Urinary bladder (tissue), 4 donors: ENCODE results near the gene COL5A3. TPM values are rescaled to one million over a fixed set of nuclear protein-coding genes. Genes with fewer than 3 reads are reported as not detected.

Source experiments
- DNase-seq: peaks from one replicate; pipeline ENCODE4 v3.0.0-alpha.2; 2015; ENCODE audit errors: extremely low spot score
- H3K27ac ChIP-seq: one replicate; pipeline ENCODE4 v1.5.1; 2013; ENCODE audit warnings: low read depth, mild to moderate bottlenecking, moderate library complexity
- H3K36me3 ChIP-seq: one replicate; pipeline ENCODE4 v1.6.1; 2013; ENCODE audit warnings: mild to moderate bottlenecking, moderate library complexity; ENCODE audit not compliant: insufficient read depth
- H3K4me1 ChIP-seq: one replicate; pipeline ENCODE4 v1.6.1; 2013; ENCODE audit warnings: mild to moderate bottlenecking, moderate library complexity; ENCODE audit not compliant: insufficient read depth
- H3K4me3 ChIP-seq: one replicate; pipeline ENCODE4 v1.5.1; 2013; ENCODE audit warnings: low read depth, low read length
- WGBS: extraction: QIAGEN DNeasy Blood & Tissue Kit; methylation state at CpG from one replicate; pipeline ENCODE4 v1.1.7; 2013; 5-methylcytosine and 5-hydroxymethylcytosine counted together
- polyA plus RNA-seq: library from polyadenylated mRNA; stranded (reverse); fragments of 200-250 nt; gene quantifications from one replicate; pipeline ENCODE4 v1.2.3, GENCODE V29; 2013
- total RNA-seq: library from RNA; depleted of rRNA; stranded (reverse); fragments of >200 nt; gene quantifications from one replicate; pipeline ENCODE4 v1.2.3, GENCODE V29; 2014
- donor health status: healthy with polysubstance abuse.
- donor health status: healthy.

Gene COL5A3
- total and polyA plus RNA-seq, 2 donors = 18.3 to 19.6 TPM

DNA sequence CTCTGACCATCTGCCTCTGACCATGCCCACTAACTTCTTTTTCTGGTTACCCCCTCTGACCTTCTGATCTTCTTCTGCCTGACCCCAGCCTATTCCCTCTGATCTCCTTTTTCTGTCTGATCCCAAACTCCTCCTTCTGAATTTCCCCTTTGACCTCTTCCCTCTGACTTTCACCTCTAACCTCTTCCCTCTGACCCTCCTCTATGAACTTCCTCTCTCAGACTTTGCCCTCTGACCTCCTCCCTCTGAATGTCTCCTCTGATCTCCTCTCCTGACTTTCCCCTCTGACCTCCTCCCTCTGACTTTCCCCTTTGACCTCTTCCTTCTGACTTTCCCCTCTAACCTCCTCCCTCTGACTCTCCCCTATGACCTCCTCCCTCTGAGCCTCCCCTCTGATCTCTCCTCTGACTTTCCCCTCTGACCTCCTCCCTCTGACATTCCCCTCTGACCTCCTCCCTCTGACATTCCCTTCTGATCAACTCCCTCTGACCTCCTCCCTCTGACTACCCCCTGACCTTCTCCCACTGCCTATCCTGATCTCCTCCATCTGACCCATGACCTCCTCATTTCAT is 3.5 kb downstream of the COL5A3 start:
- Histone ChIP-seq H3K4me1 (no peaks in the 10 kb centered on the region), H3K36me3 (no peaks in the 10 kb centered on the region), H3K27ac (no peak overlapping the region), H3K4me3 (no peak overlapping the region)
- DNase-seq = no peak

DNA sequence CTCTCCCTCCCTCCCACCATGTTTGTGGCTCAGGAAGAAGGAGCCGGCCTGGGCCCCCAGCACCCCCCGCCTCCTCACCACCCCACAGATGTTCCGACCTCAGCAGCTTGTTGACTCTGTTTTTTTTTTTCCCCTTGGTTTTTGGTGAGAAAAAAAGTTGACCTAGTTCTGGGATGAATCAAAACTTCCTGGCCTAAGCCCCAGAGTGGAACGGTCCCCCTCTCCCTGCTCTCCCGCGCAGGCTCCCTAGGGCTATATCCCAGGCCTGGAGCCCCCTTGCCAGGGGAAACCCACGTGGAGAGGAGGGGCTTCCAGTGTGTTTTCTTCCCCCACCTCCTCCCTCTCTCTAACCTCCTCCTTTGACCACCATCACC is 4.0 kb downstream of the COL5A3 start:
- Histone ChIP-seq H3K36me3 (no peaks in the 10 kb centered on the region), H3K4me3 (no peak overlapping the region), H3K27ac (no peak overlapping the region), H3K4me1 (no peaks in the 10 kb centered on the region)
- WGBS = 24% methylated on average over 7 of the region's 7 CpGs
- DNase-seq = no peak

DNA sequence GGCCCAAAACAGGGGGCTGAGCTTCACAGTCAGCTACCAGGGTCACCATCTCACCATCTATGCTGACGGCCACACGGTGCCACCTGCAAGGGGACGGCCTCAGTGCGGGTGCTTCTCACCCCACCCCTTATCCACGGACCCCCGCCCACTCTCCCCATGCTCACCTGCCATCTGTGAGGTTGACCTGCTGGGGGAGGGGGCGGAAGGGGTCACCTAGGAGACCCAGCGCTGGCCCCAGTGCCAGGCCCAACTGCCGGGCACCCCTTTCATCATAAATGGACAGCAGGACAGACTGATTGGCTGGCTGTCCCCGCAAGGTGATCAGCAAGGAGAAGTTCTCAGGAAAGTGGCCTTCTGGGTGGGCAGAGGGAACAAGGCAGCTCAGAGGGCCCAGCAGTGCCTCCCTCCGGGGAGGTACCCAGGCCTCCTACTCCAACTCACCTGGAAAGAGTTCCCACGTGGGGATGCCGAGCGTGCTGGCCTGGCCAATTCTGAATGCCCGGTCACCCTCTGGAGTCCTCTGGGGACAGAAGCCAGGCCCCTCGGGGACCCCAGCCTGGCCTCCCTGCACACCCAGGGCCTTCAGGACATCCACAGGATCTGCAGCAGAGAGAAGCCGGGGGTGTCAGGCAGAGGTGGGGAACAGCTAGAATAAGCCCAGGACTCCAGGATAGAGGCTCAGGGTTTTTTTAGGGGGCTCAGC is 4.5 kb downstream of the COL5A3 start:
- no peak overlapping the region for H3K4me3 ChIP-seq
- peak overlapping the region; percentile 68 for H3K27ac ChIP-seq
- WGBS = 61% methylated on average over 17 of the region's 17 CpGs
- H3K4me1 ChIP-seq = no peaks in the 10 kb centered on the region
- DNase-seq = no peak
- no peaks in the 10 kb centered on the region for H3K36me3 ChIP-seq

DNA sequence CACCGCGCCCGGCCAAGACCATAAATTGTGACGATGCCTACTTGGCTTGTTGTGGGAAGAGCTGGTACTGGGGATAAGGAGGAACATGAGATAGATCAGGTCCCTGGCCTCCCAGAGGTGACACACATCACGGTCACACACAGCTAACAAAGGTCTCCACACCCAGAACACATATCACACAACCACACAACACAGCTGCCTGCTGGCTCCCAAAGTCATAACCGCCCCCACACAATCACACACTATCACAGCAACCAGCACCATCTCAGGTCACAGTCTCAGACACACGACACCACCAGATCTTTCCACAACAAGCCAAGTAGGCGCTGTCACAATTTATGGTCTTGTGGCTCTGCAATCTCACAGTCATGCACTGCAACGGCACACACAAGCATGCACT is 5.7 kb downstream of the COL5A3 start:
- no peaks in the 10 kb centered on the region for H3K36me3 ChIP-seq
- H3K4me1 ChIP-seq = no peaks in the 10 kb centered on the region
- no peak overlapping the region for H3K4me3 ChIP-seq
- whole genome bisulfite sequencing = 68% methylated on average over 9 of the region's 9 CpGs
- no peak for DNase-seq
- H3K27ac ChIP-seq = no peak overlapping the region

DNA sequence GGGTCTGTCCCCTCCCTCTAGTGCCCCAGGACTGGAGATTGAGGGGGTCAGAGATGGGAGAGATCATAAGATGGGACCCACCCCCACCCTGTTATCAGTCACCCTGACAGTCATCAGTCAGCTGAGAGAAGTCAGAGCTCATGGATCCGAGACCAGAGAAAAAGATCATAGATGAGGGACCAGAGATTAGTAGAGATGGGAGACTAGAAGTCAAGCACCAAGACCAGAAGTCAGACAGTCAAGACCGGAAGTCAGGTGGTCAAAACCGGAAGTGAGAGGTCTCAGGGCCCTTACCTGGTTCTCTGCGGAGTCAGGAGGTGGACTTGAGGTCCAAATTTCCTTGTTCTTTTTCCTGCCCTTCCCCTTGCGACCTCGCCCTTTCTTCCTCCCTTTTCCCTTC is 7.0 kb downstream of the COL5A3 start:
- H3K4me1 ChIP-seq = no peaks in the 10 kb centered on the region

DNA sequence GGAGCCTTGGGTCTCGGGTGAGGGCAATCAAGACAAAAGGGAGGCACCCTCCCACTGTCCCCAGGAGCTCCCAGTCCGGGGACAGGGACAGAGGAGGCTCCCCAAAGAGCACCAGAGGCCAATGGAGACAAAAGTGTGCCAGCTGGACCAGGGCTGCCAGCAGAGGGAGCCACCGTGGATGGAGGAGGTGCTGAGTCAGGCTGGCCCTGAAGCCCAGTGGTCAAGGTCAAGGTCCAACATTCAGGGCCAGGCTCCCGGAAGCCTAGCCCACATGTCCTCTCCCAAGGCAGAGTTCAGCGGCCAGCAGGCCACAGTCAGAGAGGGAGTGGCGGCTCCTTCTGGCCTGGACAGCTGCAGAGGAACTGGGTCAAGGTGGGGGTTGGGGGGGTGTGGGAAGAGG is 8.4 kb downstream of the COL5A3 start:
- 58% methylated on average over 6 of the region's 6 CpGs for WGBS
- H3K36me3 ChIP-seq = no peaks in the 10 kb centered on the region
- H3K27ac ChIP-seq = no peak overlapping the region
- DNase-seq = no peak
- H3K4me1 ChIP-seq = no peaks in the 10 kb centered on the region
- H3K4me3 ChIP-seq = no peak overlapping the region

More for the DNA sequence above, 7.0 kb downstream of the COL5A3 start:
- no peak for DNase-seq
- no peak overlapping the region for H3K4me3 ChIP-seq
- WGBS = 78% methylated on average over 6 of the region's 6 CpGs
- no peaks in the 10 kb centered on the region for H3K36me3 ChIP-seq
- no peak overlapping the region for H3K27ac ChIP-seq

DNA sequence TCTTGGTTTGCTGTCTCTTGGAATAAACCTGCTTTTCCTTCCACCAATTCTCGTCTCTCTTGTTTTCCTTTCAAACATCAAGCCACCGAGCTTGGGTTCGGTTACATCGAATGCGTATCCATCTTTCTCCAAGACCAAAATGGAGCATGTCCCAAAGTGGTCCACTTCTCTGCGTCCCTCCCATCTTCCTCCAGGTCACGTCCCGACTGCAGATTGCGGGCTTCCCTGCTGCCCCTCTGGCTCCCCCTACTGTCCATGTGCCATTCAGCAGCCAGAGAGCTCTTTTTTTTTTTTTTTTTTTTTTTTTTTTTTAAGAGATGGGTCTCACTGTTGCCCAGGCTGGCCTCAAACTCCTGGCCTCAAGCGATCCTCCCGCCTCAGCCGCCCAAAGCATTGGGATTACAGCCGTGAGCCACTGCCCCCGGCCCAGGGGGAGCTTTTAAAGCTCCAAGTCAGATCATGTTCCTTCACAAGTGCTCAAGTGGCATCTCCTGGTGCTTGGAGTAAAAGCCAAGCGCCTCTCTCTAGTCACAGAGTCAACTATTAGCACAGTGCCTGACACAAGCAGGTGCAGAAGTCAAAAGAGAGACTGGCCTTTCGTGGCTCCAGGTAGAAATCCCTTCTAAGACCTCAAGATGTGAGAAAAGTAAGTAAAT is 10.0 kb downstream of the COL5A3 start:
- Histone ChIP-seq H3K27ac (no peak overlapping the region), H3K36me3 (no peaks in the 10 kb centered on the region), H3K4me3 (no peak overlapping the region), H3K4me1 (no peaks in the 10 kb centered on the region)
- no peak for DNase-seq
- WGBS = 13% methylated on average over 16 of the region's 16 CpGs

DNA sequence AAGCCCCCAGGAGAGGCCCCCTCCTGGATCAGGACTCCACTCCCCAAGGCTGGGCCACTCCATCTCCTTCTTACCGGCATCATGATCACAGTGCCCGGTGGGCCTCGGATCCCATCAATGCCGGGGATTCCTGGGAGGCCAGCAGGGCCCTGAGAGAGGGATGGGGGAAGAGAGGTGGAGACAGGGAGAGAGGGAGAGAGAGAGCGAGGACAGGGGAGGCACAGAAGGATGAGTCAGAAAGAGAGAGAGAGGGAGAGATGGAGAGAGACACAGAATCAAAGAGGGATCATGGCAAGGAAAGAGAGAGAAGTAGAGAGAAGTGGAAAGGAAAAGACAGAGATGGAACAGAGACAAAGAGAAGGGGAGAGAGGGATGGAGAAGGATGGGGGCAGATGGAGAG is 13.8 kb downstream of the COL5A3 start:
- no peaks in the 10 kb centered on the region for H3K4me1 ChIP-seq
- H3K36me3 ChIP-seq = no peaks in the 10 kb centered on the region
- 54% methylated on average over 5 of the region's 5 CpGs for WGBS
- no peak overlapping the region for H3K4me3 ChIP-seq
- H3K27ac ChIP-seq = no peak overlapping the region
- DNase-seq = no peak

DNA sequence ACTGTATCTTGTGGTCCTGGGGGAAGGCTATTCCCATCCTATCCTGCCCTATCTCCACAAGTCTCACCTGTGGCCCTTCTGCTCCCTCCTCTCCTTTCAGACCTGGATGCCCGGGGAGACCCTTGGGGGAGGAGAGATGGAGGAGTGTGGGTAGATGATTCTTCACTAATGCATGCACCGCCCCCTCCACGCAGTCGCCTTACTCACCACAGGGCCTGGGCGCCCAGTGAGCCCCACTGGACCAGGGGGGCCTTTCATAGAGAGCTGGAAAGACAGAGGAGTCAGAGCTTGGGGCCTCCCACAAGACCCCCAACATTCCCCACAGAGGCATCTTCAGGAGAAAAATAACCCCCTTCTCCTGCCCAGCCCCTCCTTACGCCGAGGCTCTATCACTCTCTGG is 14.3 kb downstream of the COL5A3 start:
- no peak for DNase-seq
- WGBS = 65% methylated on average over 7 of the region's 7 CpGs
- no peaks in the 10 kb centered on the region for H3K36me3 ChIP-seq
- H3K27ac ChIP-seq = no peak overlapping the region
- no peak overlapping the region for H3K4me3 ChIP-seq
- no peaks in the 10 kb centered on the region for H3K4me1 ChIP-seq

DNA sequence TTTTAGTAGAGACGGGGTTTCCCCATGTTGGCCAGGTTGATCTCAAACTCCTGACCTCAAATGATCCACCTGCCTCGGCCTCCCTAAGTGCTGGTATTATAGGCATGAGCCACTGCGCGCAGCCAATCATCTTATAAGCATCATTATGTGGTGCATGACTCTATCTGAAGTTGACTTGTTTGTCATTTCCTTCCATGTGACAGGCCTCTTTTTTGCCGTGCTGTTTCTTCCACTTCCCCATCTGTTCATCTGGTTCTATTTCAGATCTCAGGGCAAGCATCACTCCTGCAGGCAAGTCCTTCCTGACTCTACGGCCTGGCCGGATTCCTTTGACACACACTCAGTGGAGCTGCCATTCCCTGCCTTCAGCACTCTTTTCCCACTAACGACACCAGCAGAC is 15.2 kb downstream of the COL5A3 start:
- H3K4me3 ChIP-seq = no peak overlapping the region
- H3K4me1 ChIP-seq = no peaks in the 10 kb centered on the region
- H3K27ac ChIP-seq = no peak overlapping the region
- DNase-seq = no peak
- WGBS = 80% methylated on average over 8 of the region's 8 CpGs
- no peaks in the 10 kb centered on the region for H3K36me3 ChIP-seq

DNA sequence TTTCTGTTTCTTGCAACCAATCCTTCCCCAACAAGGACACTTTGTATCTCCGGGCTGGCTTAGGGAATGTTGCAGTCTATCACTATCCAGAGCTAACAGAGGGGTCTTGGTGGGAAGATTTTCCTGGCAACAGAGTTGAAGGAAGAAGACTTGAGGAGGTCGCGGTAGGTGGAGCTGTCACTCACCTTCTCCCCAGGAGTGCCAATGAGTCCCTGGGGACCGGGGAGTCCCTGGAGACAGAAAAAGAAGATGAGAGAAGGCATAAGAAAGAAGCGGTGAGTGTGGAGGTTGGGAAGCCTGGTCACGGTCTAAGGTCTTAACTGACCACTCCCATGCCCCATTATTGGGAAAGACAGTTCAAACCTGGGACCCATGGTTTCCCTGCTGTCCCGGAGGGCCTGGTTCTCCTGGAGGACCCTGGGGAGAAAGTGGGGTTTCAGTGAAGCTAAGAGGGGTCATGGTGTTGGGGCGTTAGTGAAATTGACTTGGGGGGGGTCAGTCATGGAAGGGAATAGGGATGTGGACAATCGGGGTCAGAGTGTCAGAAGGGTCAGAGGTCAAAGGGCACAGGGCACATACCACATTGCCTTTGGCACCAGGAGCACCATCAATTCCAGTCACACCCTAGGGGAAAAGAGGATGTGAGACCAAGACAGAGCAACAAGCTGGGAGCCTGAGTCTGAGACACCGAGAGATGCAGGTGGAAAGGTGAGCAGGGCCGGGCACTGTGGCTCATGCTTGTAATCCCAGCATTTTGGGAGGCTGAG is 18.7 kb downstream of the COL5A3 start:
- no peak for DNase-seq
- Histone ChIP-seq H3K36me3 (no peaks in the 10 kb centered on the region), H3K4me1 (no peaks in the 10 kb centered on the region), H3K27ac (no peak overlapping the region), H3K4me3 (no peak overlapping the region)
- 77% methylated on average over 11 of the region's 11 CpGs for WGBS

DNA sequence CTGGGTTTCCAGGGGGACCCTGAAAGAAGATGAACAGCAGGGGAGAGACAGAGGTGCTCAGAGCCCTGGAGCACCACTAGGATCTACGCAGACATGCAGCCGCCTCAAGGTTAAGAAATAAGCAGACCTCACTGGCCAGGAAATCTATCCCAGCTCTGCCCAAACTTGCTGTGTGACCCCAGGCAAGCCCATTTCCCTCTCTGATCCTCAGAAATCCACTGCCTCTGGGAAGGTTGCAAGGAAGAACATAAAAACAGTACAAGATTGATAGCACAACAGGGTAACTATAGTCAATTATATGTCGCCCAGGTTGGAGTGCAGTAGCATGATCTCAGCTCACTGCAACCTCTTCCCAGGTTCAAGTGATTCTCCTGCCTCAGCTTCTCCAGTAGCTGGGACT is 20.8 kb downstream of the COL5A3 start:
- Histone ChIP-seq H3K4me1 (no peaks in the 10 kb centered on the region), H3K4me3 (no peak overlapping the region), H3K36me3 (no peaks in the 10 kb centered on the region), H3K27ac (no peak overlapping the region)
- WGBS = 92% methylated on average over 3 of the region's 3 CpGs
- DNase-seq = no peak

DNA sequence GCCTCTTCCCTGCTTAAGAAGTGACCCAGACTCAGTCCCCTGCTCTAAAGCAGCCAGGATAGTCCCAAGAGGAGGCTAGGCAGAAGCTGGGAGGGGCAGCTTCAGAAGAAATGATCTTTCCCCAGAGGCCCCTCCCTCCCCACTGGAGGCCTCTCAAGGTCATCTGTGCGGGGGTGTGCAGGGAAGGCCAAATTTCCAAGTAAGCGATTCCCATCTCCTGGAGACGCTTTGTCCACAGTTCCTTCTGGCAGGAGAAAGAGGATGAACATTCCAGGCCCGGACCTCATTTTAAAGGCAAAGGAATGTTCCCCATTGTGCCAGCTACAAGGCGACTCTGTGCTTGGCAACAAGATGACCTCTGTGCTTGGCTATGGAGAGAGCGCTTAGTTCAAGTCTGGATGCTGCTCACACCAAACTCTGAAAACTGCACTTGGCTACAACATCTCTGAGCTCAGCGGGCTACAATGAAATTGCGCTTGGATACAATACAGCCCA is 23.5 kb downstream of the COL5A3 start:
- H3K27ac ChIP-seq = no peak overlapping the region
- WGBS = 27% methylated on average over 8 of the region's 8 CpGs
- no peak overlapping the region for H3K4me3 ChIP-seq
- no peaks in the 10 kb centered on the region for H3K4me1 ChIP-seq
- no peaks in the 10 kb centered on the region for H3K36me3 ChIP-seq
- no peak for DNase-seq
